GM19395 (cell line): ENCODE measurements around the gene TFB2M.
"Not testable (repeated sequence)": the region's sequence is repeated elsewhere in the genome, so short reads cannot be mapped to it uniquely, and the experiment has no call there.

Source experiments
- ATAC-seq: cut with Tn5 transposase; IDR thresholded peaks from one replicate; pipeline ENCODE4 v1.9.1; 2021; ENCODE audit warnings: mild to moderate bottlenecking, moderate library complexity; ENCODE audit not compliant: unreplicated experiment

TFB2M gene

GRCh38 chr1:246566128-246566812 is at the start of gene TFB2M, which contains the start of gene CNST:
Gene TFB2M (minus strand): TSS chr1:246566261. CDS start chr1:246566138, 123 bp downstream.
Gene CNST (plus strand): TSS chr1:246566456. CDS start chr1:246591563, 25,107 bp downstream.
- ATAC-seq = peak; percentile 93

GRCh38 chr1:246613096-246613758 is 47.2 kb upstream of the TFB2M start:
- no peak for ATAC-seq

GRCh38 chr1:246609632-246610031 is 43.6 kb upstream of the TFB2M start:
- ATAC-seq = no peak

- peak; percentile 72 for ATAC-seq
These were observed 42.7 kb upstream of the TFB2M start for GRCh38 chr1:246608616-246609376.

- no peak for ATAC-seq
These were observed 41.4 kb upstream of the TFB2M start for GRCh38 chr1:246607462-246607861.

- ATAC-seq = not testable (repeated sequence)
These were observed 39.2 kb upstream of the TFB2M start for GRCh38 chr1:246605231-246605630.

GRCh38 chr1:246602194-246602593 is 36.1 kb upstream of the TFB2M start:
- ATAC-seq = no peak

- no peak for ATAC-seq
These were observed 34.5 kb upstream of the TFB2M start for GRCh38 chr1:246600579-246600978.

GRCh38 chr1:246599315-246599714 is 33.3 kb upstream of the TFB2M start:
- no peak for ATAC-seq

GRCh38 chr1:246597971-246598370 is 31.9 kb upstream of the TFB2M start:
- ATAC-seq = no peak

GRCh38 chr1:246597340-246597739 is 31.3 kb upstream of the TFB2M start:
- ATAC-seq = no peak

- no peak for ATAC-seq
These were observed 29.1 kb upstream of the TFB2M start for GRCh38 chr1:246595146-246595545.

GRCh38 chr1:246592695-246593094 is 26.6 kb upstream of the TFB2M start:
- no peak for ATAC-seq

GRCh38 chr1:246591958-246592357 is 25.9 kb upstream of the TFB2M start:
- ATAC-seq = peak; percentile 5

- peak; percentile 95 for ATAC-seq
These were observed 25.4 kb upstream of the TFB2M start for GRCh38 chr1:246591504-246591903.

GRCh38 chr1:246591047-246591446 is 25.0 kb upstream of the TFB2M start:
- peak; percentile 38 for ATAC-seq

- not testable (repeated sequence) for ATAC-seq
These were observed 23.9 kb upstream of the TFB2M start for GRCh38 chr1:246589919-246590318.

- no peak for ATAC-seq
These were observed 22.2 kb upstream of the TFB2M start for GRCh38 chr1:246588159-246588721.

GRCh38 chr1:246587606-246588005 is 21.5 kb upstream of the TFB2M start:
- no peak for ATAC-seq

- ATAC-seq = no peak
These were observed 21.0 kb upstream of the TFB2M start for GRCh38 chr1:246587032-246587431.

- ATAC-seq = no peak
These were observed 17.6 kb upstream of the TFB2M start for GRCh38 chr1:246583448-246584185.
